ENCODE results near the gene TNFRSF17.

TNFRSF17 gene

GRCh38 chr16:12009462-12009861 is 44.5 kb downstream of the TNFRSF17 start:
- DNase-seq, result no peak

GRCh38 chr16:12009922-12010321 is 44.9 kb downstream of the TNFRSF17 start:
- no peak for DNase-seq

DNA sequence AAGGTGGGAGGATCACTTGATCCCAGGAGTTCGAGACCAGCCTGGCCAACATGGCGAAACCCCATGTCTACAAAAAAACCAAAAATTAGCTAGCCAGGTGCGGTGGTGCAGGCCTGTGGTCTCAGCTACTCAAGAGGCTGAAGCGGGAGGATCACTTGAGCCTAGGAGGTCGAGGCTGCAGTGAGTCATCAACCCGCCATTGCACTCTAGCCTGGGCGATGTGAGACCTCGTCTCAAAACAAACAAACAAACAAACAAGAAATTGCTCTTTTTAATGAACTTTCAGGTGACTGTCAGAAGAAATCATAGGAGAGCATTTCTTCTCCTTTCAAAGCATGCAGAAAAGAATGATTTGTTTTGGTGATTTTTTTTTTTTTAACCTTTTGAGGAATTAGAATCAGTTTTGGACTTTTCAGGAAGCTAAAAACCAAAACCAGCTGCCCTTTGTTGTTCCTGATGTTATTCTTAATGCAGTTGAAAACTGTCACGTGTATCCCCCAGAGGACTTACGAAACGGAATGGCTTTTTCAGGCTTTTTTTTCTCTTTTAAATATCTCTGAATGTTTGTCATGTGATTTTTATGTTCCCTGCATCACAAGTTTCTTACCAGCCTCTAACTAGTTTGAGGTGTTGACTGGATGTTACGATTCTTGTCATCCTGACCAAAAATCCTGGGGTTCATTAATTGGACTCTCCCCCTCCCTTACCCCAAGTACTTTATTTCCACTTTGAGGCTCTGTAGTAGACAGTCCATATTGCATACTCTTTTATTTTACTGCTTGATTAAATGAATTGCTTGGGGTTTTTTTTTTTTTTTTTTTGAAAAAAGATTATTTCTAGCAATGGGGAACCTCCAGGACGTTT is 45.6 kb downstream of the TNFRSF17 start:
- DNase-seq, result no peak

GRCh38 chr16:12011565-12011964 is 46.6 kb downstream of the TNFRSF17 start:
- no peak for DNase-seq

GRCh38 chr16:12016291-12016947 is 51.4 kb downstream of the TNFRSF17 start:
- DNase-seq, result no peak

DNA sequence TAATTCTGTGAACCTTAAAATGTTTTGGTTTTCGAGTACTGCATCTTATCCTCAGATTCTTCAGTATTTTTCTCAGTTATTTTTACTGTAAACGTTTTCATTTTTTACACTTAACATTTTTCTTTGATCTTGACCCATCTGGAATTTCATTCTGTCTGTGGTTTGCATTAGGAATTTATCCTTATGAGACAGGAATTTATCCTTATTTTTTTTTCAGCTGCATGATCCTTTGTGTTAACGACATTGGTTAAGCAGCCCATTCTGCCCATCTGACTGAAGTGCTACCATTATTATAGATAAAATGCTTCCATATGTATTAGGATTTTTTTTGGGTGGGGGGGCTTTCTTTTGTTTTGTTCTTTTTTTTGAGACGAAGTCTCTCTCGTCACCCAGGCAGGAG is 52.5 kb downstream of the TNFRSF17 start:
- DNase-seq, result no peak

Measured in activated CD4-positive, alpha-beta T cell treated with anti-CD3 and anti-CD28 coated beads, Interleukin-2, amount 50 U/mL, for 1 hour (primary cell).